ENCODE data around the gene GALK2.

DNA sequence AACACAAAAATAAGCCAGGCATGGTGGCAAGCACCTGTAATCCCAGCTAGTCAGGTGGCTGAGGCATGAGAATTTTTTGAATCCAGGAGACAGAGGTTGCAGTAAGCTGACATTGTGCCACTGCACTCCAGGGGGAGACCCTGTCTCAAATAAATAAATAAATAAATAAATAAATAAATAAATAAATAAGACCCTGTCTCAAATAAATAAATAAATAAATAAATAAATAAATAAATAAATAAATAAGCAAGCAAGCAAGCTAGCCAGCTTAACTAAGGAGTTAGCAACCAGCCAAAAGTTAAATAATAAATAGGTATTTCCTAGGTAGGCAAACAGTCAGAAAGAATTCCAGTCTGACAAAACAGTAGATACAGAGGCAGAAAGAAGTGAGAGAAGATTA, 123.9 kb downstream of the GALK2 start:
- TF ChIP-seq EZH2 (IDR thresholded peaks at IDR 0.05; ENCODE audit: low read depth, unreplicated experiment) (no peak), JUNB (IDR thresholded peaks at IDR 0.05; ENCODE audit: unreplicated experiment) (no peak), NANOG (IDR thresholded peaks at IDR 0.05; ENCODE audit: borderline replicate concordance) (no peak), CREB1 (CRISPR knock-in tag; IDR thresholded peaks at IDR 0.05; ENCODE audit: low read depth) (no peak)
- TF ChIP-seq, protein P1, sequence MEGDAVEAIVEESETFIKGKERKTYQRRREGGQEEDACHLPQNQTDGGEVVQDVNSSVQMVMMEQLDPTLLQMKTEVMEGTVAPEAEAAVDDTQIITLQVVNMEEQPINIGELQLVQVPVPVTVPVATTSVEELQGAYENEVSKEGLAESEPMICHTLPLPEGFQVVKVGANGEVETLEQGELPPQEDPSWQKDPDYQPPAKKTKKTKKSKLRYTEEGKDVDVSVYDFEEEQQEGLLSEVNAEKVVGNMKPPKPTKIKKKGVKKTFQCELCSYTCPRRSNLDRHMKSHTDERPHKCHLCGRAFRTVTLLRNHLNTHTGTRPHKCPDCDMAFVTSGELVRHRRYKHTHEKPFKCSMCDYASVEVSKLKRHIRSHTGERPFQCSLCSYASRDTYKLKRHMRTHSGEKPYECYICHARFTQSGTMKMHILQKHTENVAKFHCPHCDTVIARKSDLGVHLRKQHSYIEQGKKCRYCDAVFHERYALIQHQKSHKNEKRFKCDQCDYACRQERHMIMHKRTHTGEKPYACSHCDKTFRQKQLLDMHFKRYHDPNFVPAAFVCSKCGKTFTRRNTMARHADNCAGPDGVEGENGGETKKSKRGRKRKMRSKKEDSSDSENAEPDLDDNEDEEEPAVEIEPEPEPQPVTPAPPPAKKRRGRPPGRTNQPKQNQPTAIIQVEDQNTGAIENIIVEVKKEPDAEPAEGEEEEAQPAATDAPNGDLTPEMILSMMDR (conservative IDR thresholded peaks at IDR 0.05; ENCODE audit: low read depth in 2 of 2): no peak
- TF ChIP-seq, protein P2, sequence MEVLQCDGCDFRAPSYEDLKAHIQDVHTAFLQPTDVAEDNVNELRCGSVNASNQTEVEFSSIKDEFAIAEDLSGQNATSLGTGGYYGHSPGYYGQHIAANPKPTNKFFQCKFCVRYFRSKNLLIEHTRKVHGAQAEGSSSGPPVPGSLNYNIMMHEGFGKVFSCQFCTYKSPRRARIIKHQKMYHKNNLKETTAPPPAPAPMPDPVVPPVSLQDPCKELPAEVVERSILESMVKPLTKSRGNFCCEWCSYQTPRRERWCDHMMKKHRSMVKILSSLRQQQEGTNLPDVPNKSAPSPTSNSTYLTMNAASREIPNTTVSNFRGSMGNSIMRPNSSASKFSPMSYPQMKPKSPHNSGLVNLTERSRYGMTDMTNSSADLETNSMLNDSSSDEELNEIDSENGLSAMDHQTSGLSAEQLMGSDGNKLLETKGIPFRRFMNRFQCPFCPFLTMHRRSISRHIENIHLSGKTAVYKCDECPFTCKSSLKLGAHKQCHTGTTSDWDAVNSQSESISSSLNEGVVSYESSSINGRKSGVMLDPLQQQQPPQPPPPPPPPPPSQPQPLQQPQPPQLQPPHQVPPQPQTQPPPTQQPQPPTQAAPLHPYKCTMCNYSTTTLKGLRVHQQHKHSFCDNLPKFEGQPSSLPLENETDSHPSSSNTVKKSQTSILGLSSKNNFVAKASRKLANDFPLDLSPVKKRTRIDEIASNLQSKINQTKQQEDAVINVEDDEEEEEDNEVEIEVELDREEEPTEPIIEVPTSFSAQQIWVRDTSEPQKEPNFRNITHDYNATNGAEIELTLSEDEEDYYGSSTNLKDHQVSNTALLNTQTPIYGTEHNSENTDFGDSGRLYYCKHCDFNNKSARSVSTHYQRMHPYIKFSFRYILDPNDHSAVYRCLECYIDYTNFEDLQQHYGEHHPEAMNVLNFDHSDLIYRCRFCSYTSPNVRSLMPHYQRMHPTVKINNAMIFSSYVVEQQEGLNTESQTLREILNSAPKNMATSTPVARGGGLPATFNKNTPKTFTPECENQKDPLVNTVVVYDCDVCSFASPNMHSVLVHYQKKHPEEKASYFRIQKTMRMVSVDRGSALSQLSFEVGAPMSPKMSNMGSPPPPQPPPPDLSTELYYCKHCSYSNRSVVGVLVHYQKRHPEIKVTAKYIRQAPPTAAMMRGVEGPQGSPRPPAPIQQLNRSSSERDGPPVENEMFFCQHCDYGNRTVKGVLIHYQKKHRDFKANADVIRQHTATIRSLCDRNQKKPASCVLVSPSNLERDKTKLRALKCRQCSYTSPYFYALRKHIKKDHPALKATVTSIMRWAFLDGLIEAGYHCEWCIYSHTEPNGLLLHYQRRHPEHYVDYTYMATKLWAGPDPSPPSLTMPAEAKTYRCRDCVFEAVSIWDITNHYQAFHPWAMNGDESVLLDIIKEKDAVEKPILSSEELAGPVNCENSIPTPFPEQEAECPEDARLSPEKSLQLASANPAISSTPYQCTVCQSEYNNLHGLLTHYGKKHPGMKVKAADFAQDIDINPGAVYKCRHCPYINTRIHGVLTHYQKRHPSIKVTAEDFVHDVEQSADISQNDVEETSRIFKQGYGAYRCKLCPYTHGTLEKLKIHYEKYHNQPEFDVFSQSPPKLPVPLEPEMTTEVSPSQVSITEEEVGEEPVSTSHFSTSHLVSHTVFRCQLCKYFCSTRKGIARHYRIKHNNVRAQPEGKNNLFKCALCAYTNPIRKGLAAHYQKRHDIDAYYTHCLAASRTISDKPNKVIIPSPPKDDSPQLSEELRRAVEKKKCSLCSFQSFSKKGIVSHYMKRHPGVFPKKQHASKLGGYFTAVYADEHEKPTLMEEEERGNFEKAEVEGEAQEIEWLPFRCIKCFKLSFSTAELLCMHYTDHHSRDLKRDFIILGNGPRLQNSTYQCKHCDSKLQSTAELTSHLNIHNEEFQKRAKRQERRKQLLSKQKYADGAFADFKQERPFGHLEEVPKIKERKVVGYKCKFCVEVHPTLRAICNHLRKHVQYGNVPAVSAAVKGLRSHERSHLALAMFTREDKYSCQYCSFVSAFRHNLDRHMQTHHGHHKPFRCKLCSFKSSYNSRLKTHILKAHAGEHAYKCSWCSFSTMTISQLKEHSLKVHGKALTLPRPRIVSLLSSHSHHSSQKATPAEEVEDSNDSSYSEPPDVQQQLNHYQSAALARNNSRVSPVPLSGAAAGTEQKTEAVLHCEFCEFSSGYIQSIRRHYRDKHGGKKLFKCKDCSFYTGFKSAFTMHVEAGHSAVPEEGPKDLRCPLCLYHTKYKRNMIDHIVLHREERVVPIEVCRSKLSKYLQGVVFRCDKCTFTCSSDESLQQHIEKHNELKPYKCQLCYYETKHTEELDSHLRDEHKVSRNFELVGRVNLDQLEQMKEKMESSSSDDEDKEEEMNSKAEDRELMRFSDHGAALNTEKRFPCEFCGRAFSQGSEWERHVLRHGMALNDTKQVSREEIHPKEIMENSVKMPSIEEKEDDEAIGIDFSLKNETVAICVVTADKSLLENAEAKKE (CRISPR knock-in tag; IDR thresholded peaks at IDR 0.05): no peak
- TF ChIP-seq, protein P3, sequence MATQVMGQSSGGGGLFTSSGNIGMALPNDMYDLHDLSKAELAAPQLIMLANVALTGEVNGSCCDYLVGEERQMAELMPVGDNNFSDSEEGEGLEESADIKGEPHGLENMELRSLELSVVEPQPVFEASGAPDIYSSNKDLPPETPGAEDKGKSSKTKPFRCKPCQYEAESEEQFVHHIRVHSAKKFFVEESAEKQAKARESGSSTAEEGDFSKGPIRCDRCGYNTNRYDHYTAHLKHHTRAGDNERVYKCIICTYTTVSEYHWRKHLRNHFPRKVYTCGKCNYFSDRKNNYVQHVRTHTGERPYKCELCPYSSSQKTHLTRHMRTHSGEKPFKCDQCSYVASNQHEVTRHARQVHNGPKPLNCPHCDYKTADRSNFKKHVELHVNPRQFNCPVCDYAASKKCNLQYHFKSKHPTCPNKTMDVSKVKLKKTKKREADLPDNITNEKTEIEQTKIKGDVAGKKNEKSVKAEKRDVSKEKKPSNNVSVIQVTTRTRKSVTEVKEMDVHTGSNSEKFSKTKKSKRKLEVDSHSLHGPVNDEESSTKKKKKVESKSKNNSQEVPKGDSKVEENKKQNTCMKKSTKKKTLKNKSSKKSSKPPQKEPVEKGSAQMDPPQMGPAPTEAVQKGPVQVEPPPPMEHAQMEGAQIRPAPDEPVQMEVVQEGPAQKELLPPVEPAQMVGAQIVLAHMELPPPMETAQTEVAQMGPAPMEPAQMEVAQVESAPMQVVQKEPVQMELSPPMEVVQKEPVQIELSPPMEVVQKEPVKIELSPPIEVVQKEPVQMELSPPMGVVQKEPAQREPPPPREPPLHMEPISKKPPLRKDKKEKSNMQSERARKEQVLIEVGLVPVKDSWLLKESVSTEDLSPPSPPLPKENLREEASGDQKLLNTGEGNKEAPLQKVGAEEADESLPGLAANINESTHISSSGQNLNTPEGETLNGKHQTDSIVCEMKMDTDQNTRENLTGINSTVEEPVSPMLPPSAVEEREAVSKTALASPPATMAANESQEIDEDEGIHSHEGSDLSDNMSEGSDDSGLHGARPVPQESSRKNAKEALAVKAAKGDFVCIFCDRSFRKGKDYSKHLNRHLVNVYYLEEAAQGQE (IDR thresholded peaks at IDR 0.05; ENCODE audit: unreplicated experiment): no peak
